Neural progenitor cell (in vitro differentiated cells): Measurements from ENCODE around the gene APLP2. TPM values are rescaled to one million over a fixed set of nuclear protein-coding genes. Genes with fewer than 3 reads are reported as not detected.

Experiments used
- DNase-seq: peaks from one replicate; pipeline ENCODE4 v3.0.0-alpha.2; 2016; ENCODE audit warnings: low spot score
- H2AFZ ChIP-seq: fragments of 200-600 bp; sonication (generic); replicated peaks from 2 replicates; pipeline ENCODE4 v1.6.1; 2016; ENCODE audit warnings: antibody characterized with exemption
- H3F3A ChIP-seq: fragments of 200-600 bp; sonication (generic); 2 replicates; pipeline ENCODE4 v1.6.1; 2016; ENCODE audit warnings: antibody characterized with exemption, low read depth
- H3K27ac ChIP-seq: fragments of 200-600 bp; sonication (generic); 2 replicates; pipeline ENCODE4 v1.5.1; 2016; ENCODE audit warnings: mild to moderate bottlenecking
- H3K27me3 ChIP-seq: fragments of 200-600 bp; sonication (generic); 2 replicates; pipeline ENCODE4 v1.6.1; 2016; ENCODE audit warnings: mild to moderate bottlenecking, moderate library complexity
- H3K36me3 ChIP-seq: fragments of 200-600 bp; sonication (generic); 2 replicates; pipeline ENCODE4 v1.5.1; 2016
- H3K4me1 ChIP-seq: fragments of 200-600 bp; sonication (generic); 2 replicates; pipeline ENCODE4 v1.6.1; 2016; ENCODE audit warnings: mixed run types
- H3K4me2 ChIP-seq: fragments of 200-600 bp; sonication (generic); 2 replicates; pipeline ENCODE4 v1.6.1; 2016
- H3K4me3 ChIP-seq: fragments of 200-600 bp; sonication (generic); 2 replicates; pipeline ENCODE4 v1.5.1; 2016
- H3K79me2 ChIP-seq: fragments of 200-600 bp; sonication (generic); 2 replicates; pipeline ENCODE4 v1.6.1; 2016; ENCODE audit warnings: low read depth
- H3K9ac ChIP-seq: fragments of 200-600 bp; sonication (generic); 2 replicates; pipeline ENCODE4 v1.6.1; 2016
- H3K9me3 ChIP-seq: fragments of 200-600 bp; sonication (generic); 2 replicates; pipeline ENCODE4 v1.5.1; 2016; ENCODE audit warnings: low read depth
- H4K20me1 ChIP-seq: fragments of 200-600 bp; sonication (generic); 2 replicates; pipeline ENCODE4 v1.6.1; 2016; ENCODE audit warnings: low read depth
- H3K27ac Mint-ChIP-seq: 3 replicates; pipeline ENCODE4 v1.8.0; 2021; ENCODE audit warnings: mixed read lengths
- H3K27me3 Mint-ChIP-seq: 2 replicates; pipeline ENCODE4 v1.8.0; 2022; ENCODE audit warnings: low read depth, mild to moderate bottlenecking, inconsistent platforms, moderate library complexity, mixed read lengths; ENCODE audit not compliant: insufficient read depth
- H3K36me3 Mint-ChIP-seq: 3 replicates; pipeline ENCODE4 v1.8.0; 2021; ENCODE audit warnings: mixed read lengths
- H3K4me1 Mint-ChIP-seq: 3 replicates; pipeline ENCODE4 v1.8.0; 2021; ENCODE audit warnings: mixed read lengths
- H3K4me3 Mint-ChIP-seq: 3 replicates; pipeline ENCODE4 v1.8.0; 2021; ENCODE audit warnings: mild to moderate bottlenecking, moderate library complexity, mixed read lengths
- H3K9me3 Mint-ChIP-seq: 3 replicates; pipeline ENCODE4 v1.8.0; 2020; ENCODE audit warnings: mixed read lengths
- EZH2 ChIP-seq: fragments of 200-600 bp; sonication (generic); IDR thresholded peaks from 2 replicates; pipeline ENCODE4 v1.6.1; 2017; ENCODE audit warnings: antibody characterized with exemption, mild to moderate bottlenecking, moderate library complexity
- EZH2phosphoT487 ChIP-seq: fragments of 200-600 bp; sonication (generic); IDR thresholded peaks from 2 replicates; pipeline ENCODE4 v1.6.1; 2017; ENCODE audit warnings: antibody characterized with exemption
- total RNA-seq: library from RNA; depleted of rRNA; stranded (reverse); fragments of >200 nt; gene quantifications from 2 replicates; pipeline ENCODE4 v1.2.3, GENCODE V29; 2015; ENCODE audit warnings: low replicate concordance
- TF ChIP-seq, protein P1 (sequence below): fragments of 200-600 bp; sonication (generic); IDR thresholded peaks from 2 replicates; pipeline ENCODE4 v1.5.1; 2017; ENCODE audit warnings: antibody characterized with exemption, mild to moderate bottlenecking

The APLP2 gene
- total RNA-seq, 1 donor from 2014 or later: 455 TPM

DNA sequence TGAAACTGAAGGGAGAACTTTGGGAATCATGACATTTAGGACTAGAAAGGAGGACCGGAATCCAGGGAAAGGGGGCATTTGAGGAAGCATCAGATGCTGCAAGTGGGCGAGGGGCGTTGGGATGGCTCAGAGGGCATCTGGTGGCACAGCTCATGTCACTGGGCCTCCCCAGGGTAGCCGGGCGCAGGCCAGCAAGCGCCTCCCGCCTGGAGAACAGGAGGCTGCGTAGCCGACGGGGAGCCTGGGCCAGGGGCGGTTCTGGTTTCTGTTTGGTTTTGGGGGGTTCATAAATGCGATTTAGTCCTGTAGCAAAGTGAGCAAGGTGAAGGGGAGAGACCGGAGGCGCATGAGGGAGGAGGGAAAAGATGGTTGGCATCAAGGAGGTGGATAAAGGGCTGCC is 89.4 kb downstream of the APLP2 start:
- peaks cover 14% of the 10 kb centered on the region for H3K4me1 ChIP-seq
- H3K4me3 Mint-ChIP-seq: peak overlapping the region; percentile 68
- peak overlapping the region; percentile 47 for H3K4me3 ChIP-seq
- H3K79me2 ChIP-seq: no peaks in the 10 kb centered on the region
- H3K9ac ChIP-seq: no peak overlapping the region
- no peak overlapping the region for H3K27ac ChIP-seq
- peak overlapping the region; percentile 100 for H2AFZ ChIP-seq
- peak overlapping the region; percentile 88 for H3K4me2 ChIP-seq
- peaks cover 10% of the 10 kb centered on the region for H3K4me1 Mint-ChIP-seq
- H4K20me1 ChIP-seq: no peaks in the 10 kb centered on the region
- DNase-seq: no peak
- H3K27me3 Mint-ChIP-seq: peaks cover 42% of the 10 kb centered on the region
- no peaks in the 10 kb centered on the region for H3K9me3 ChIP-seq
- TF ChIP-seq, protein P1, sequence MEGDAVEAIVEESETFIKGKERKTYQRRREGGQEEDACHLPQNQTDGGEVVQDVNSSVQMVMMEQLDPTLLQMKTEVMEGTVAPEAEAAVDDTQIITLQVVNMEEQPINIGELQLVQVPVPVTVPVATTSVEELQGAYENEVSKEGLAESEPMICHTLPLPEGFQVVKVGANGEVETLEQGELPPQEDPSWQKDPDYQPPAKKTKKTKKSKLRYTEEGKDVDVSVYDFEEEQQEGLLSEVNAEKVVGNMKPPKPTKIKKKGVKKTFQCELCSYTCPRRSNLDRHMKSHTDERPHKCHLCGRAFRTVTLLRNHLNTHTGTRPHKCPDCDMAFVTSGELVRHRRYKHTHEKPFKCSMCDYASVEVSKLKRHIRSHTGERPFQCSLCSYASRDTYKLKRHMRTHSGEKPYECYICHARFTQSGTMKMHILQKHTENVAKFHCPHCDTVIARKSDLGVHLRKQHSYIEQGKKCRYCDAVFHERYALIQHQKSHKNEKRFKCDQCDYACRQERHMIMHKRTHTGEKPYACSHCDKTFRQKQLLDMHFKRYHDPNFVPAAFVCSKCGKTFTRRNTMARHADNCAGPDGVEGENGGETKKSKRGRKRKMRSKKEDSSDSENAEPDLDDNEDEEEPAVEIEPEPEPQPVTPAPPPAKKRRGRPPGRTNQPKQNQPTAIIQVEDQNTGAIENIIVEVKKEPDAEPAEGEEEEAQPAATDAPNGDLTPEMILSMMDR: no peak
- no peak for TF ChIP-seq EZH2phosphoT487
- no peaks in the 10 kb centered on the region for H3K36me3 Mint-ChIP-seq
- H3F3A ChIP-seq: peaks cover 9% of the 10 kb centered on the region
- no peaks in the 10 kb centered on the region for H3K36me3 ChIP-seq
- peaks cover 63% of the 10 kb centered on the region for H3K27me3 ChIP-seq
- H3K9me3 Mint-ChIP-seq: no peaks in the 10 kb centered on the region
- H3K27ac Mint-ChIP-seq: no peak overlapping the region

DNA sequence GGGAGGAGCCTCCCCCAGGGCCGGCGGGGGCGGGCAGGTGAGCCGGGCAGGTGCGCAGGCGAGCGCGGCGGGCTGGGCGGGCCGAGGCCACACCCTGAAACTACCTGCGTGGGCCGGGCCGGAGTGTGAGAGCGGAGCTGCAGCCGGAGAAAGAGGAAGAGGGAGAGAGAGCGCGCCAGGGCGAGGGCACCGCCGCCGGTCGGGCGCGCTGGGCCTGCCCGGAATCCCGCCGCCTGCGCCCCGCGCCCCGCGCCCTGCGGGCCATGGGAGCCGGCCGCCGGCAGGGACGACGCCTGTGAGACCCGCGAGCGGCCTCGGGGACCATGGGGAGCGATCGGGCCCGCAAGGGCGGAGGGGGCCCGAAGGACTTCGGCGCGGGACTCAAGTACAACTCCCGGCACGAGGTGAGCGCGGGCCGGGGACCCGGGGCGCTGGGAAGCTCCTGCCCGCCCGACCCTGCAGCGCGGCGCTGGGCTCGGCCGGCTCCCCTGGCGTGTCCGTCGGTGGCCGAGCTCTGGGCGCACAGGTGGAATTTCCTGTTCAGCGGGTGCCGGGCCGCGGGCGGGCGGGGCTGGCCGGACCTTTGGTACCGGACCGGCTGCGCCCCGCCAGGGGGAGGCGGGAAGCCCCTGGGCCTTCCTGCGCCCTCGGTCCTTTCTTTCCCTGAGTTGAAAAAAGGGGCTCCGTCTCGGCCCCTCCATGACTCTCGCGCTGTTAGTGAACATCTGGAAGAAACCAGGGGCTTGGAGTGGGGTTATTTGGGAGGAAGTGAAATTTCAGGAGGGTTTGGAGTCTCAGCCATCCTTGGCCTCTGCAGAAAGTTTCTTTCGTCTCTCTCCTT is 90.2 kb downstream of the APLP2 start, which contains the start of gene ST14:
ST14 (plus strand) TSS at position 126 of the 841 bp plus-strand sequence; CDS start at position 324, 198 bp downstream.
- Histone ChIP-seq H3K9me3 (no peaks in the 10 kb centered on the region), H3K79me2 (no peaks in the 10 kb centered on the region), H3K4me3 (peak within 1 kb of the TSS; percentile 47), H3K9ac (no peak within 1 kb of the TSS), H3K4me1 (peaks cover 14% of the 10 kb centered on the region), H3F3A (peaks cover 9% of the 10 kb centered on the region), H2AFZ (peak within 1 kb of the TSS; percentile 100), H3K27ac (no peak within 1 kb of the TSS), H4K20me1 (no peaks in the 10 kb centered on the region), H3K36me3 (no peaks in the 10 kb centered on the region), H3K4me2 (peak within 1 kb of the TSS; percentile 88), H3K27me3 (peaks cover 63% of the 10 kb centered on the region)
- peaks cover 10% of the 10 kb centered on the region for H3K4me1 Mint-ChIP-seq
- no peaks in the 10 kb centered on the region for H3K9me3 Mint-ChIP-seq
- peaks cover 42% of the 10 kb centered on the region for H3K27me3 Mint-ChIP-seq
- H3K36me3 Mint-ChIP-seq: no peaks in the 10 kb centered on the region
- TF ChIP-seq EZH2phosphoT487: peak; percentile 86
- peak; percentile 87 for TF ChIP-seq EZH2
- TF ChIP-seq, protein P1: no peak
- H3K27ac Mint-ChIP-seq: no peak within 1 kb of the TSS
- peak; percentile 58 for DNase-seq
- peak within 1 kb of the TSS; percentile 77 for H3K4me3 Mint-ChIP-seq

DNA sequence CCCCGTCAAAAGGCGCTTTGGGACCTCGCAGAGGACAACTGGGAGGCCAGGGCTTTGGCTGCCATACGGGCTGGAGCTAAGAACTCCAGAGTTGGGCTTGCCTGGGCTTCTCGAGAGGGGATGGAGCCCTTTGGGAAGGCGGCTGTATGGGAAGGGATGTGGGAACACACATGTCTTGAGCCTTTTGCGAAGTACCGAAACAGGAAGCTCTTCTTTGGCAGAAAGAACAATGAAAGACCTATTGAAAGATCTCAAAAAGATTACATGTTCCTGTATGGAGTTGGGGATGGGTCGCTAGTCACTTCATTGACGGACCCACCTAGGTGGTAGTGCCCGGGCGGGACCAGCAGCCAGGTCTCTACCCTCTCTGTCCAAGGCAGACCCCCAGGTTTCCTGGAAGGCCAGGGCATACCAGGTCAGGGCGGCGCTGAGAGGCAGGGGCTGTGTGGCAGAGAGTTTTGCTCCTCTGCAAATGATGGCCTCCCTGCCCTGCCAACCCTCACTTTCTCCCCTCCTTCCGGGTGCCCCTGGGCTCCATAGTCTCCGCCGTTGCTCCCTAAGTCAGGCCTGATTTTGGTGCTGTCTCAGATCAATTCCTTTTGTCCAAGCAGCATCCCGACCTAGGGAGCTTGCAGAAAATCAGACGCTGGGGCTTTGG is 90.9 kb downstream of the APLP2 start:
- no peaks in the 10 kb centered on the region for H3K36me3 Mint-ChIP-seq
- H3K27ac Mint-ChIP-seq: no peak overlapping the region
- Histone ChIP-seq H2AFZ (peak overlapping the region; percentile 100), H3K27ac (no peak overlapping the region), H3K4me3 (peak overlapping the region; percentile 47), H3K4me2 (peak overlapping the region; percentile 88), H3K79me2 (no peaks in the 10 kb centered on the region), H4K20me1 (no peaks in the 10 kb centered on the region), H3K4me1 (peaks cover 14% of the 10 kb centered on the region), H3K27me3 (peaks cover 63% of the 10 kb centered on the region), H3K9me3 (no peaks in the 10 kb centered on the region), H3K36me3 (no peaks in the 10 kb centered on the region), H3K9ac (no peak overlapping the region), H3F3A (peaks cover 9% of the 10 kb centered on the region)
- H3K27me3 Mint-ChIP-seq: peaks cover 42% of the 10 kb centered on the region
- peaks cover 10% of the 10 kb centered on the region for H3K4me1 Mint-ChIP-seq
- H3K9me3 Mint-ChIP-seq: no peaks in the 10 kb centered on the region
- peak overlapping the region; percentile 77 for H3K4me3 Mint-ChIP-seq
- TF ChIP-seq EZH2phosphoT487 (no peak), EZH2 (peak; percentile 12)
- peak; percentile 19 for DNase-seq
